GM23248 (cell line): ENCODE results near the gene EID2B. TPM values are rescaled to one million over a fixed set of nuclear protein-coding genes. Genes with fewer than 3 reads are reported as not detected.

Source experiments
- DNase-seq: peaks from one replicate; pipeline ENCODE4 v3.0.0-alpha.2; 2015
- H2AFZ ChIP-seq: fragments of 200-600 bp; sonication (generic); 2 replicates; pipeline ENCODE4 v1.6.1; 2016; ENCODE audit warnings: antibody characterized with exemption
- H3F3A ChIP-seq: fragments of 200-600 bp; sonication (generic); 2 replicates; pipeline ENCODE4 v1.6.1; 2016; ENCODE audit warnings: mild to moderate bottlenecking, antibody characterized with exemption, mixed run types; ENCODE audit not compliant: insufficient read depth
- H3K27ac ChIP-seq: fragments of 200-600 bp; sonication (generic); 2 replicates; pipeline ENCODE4 v1.5.1; 2016; ENCODE audit warnings: mild to moderate bottlenecking
- H3K27me3 ChIP-seq: fragments of 200-600 bp; sonication (generic); replicated peaks from 2 replicates; pipeline ENCODE4 v1.6.1; 2016; ENCODE audit warnings: mild to moderate bottlenecking; ENCODE audit not compliant: insufficient read depth
- H3K36me3 ChIP-seq: fragments of 200-600 bp; sonication (generic); 2 replicates; pipeline ENCODE4 v1.6.1; 2016; ENCODE audit warnings: low read depth, mild to moderate bottlenecking
- H3K4me1 ChIP-seq: fragments of 200-600 bp; sonication (generic); 2 replicates; pipeline ENCODE4 v1.6.1; 2016; ENCODE audit warnings: mild to moderate bottlenecking; ENCODE audit not compliant: insufficient read depth
- H3K4me2 ChIP-seq: fragments of 200-600 bp; sonication (generic); one replicate; pipeline ENCODE4 v1.6.1; 2016; ENCODE audit warnings: mild to moderate bottlenecking; ENCODE audit not compliant: unreplicated experiment
- H3K4me3 ChIP-seq: fragments of 200-600 bp; sonication (generic); 2 replicates; pipeline ENCODE4 v1.5.1; 2016; ENCODE audit warnings: mild to moderate bottlenecking
- H3K79me2 ChIP-seq: fragments of 200-600 bp; sonication (generic); 2 replicates; pipeline ENCODE4 v1.6.1; 2016; ENCODE audit warnings: mild to moderate bottlenecking; ENCODE audit not compliant: insufficient read depth
- H3K9ac ChIP-seq: fragments of 200-600 bp; sonication (generic); 2 replicates; pipeline ENCODE4 v1.6.1; 2016; ENCODE audit warnings: mild to moderate bottlenecking
- H3K9me2 ChIP-seq: fragments of 200-600 bp; sonication (generic); 2 replicates; pipeline ENCODE4 v1.6.1; 2016; ENCODE audit warnings: mixed run types, mild to moderate bottlenecking, moderate library complexity; ENCODE audit not compliant: insufficient read depth
- H3K9me3 ChIP-seq: fragments of 200-600 bp; sonication (generic); one replicate; pipeline ENCODE4 v1.6.1; 2017; ENCODE audit warnings: low read depth
- H4K20me1 ChIP-seq: fragments of 200-600 bp; sonication (generic); 2 replicates; pipeline ENCODE4 v1.6.0; 2016; ENCODE audit not compliant: insufficient read depth
- EZH2 ChIP-seq: fragments of 200-600 bp; sonication (generic); IDR thresholded peaks from 2 replicates; pipeline ENCODE4 v1.6.1; 2018; ENCODE audit warnings: antibody characterized with exemption, mild to moderate bottlenecking; ENCODE audit not compliant: insufficient read depth, poor library complexity, severe bottlenecking
- EZH2phosphoT487 ChIP-seq: fragments of 200-600 bp; sonication (generic); IDR thresholded peaks from 2 replicates; pipeline ENCODE4 v1.6.1; 2018; ENCODE audit warnings: antibody characterized with exemption, moderate library complexity, mild to moderate bottlenecking, low read depth; ENCODE audit not compliant: insufficient read depth
- WGBS, 2 experiments: methylation state at CpG; one replicate each; pipeline ENCODE4 v1.1.6; 2015 to 2017; ENCODE audit warnings: low lambda C conversion rate in 2 of 2, low coverage in 1 of 2; ENCODE audit errors: missing lambda C conversion rate in 2 of 2; 5-methylcytosine and 5-hydroxymethylcytosine counted together
- in situ Hi-C: fragments of 300-500 bp; cut with MboI; formaldehyde crosslinking; loops from 2 replicates; pipeline ENCODE4 v1.15.0; 2020
- polyA plus RNA-seq: library from polyadenylated mRNA; unstranded; fragments of >200 nt; fragmentation: Nextera tagmentation; extraction: Ambion mirVana; gene quantifications from 2 replicates; pipeline ENCODE4 v1.2.1, GENCODE V29; 2016
- total RNA-seq: library from RNA; depleted of rRNA; stranded (reverse); fragments of >200 nt; shearing (Covaris generic); gene quantifications from 2 replicates; pipeline ENCODE4 v1.2.3, GENCODE V29; 2014

Gene EID2B
- total and polyA plus RNA-seq, 2 experiments from 2014 or later = 3.2 to 3.4 TPM

DNA sequence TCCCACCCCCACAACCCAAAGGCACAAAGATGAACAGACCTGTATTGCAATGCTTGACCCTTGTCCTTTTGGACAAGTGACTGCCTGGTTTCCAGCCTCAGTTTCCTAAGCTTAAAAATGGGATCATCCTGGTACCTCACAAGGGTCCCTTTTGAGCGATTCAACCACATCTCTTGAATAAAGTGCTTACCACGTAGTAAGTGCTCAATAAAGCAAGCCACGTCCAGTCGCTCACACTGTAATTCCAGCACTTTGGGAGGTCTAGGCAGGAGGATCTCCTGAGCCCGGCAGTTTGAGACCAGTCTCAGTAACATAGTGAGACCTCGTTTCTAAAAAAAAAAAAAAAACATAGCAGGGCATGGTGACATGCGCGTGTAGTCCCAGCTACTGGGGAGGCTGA lies 32.7 kb downstream of the EID2B start:
- Histone ChIP-seq H4K20me1 (no peaks in the 10 kb centered on the region), H2AFZ (no peak overlapping the region), H3K4me1 (0 out of 2 replicates have a peak, but pooled peaks cover 5% of the 10 kb centered on the region), H3K9me2 (no peaks in the 10 kb centered on the region), H3K27me3 (peaks cover 45% of the 10 kb centered on the region), H3K4me2 (no peak overlapping the region), H3K36me3 (no peaks in the 10 kb centered on the region), H3F3A (no peaks in the 10 kb centered on the region), H3K4me3 (no peak overlapping the region), H3K27ac (no peak overlapping the region), H3K9ac (no peak overlapping the region), H3K9me3 (no peaks in the 10 kb centered on the region), H3K79me2 (no peaks in the 10 kb centered on the region)
- DNase-seq = no peak
- 55 to 63% methylated on average over 8 of the region's 8 CpGs for WGBS, 2 experiments
- no peak for TF ChIP-seq EZH2phosphoT487
- no peak for TF ChIP-seq EZH2
- in situ Hi-C loops = no loop called here

DNA sequence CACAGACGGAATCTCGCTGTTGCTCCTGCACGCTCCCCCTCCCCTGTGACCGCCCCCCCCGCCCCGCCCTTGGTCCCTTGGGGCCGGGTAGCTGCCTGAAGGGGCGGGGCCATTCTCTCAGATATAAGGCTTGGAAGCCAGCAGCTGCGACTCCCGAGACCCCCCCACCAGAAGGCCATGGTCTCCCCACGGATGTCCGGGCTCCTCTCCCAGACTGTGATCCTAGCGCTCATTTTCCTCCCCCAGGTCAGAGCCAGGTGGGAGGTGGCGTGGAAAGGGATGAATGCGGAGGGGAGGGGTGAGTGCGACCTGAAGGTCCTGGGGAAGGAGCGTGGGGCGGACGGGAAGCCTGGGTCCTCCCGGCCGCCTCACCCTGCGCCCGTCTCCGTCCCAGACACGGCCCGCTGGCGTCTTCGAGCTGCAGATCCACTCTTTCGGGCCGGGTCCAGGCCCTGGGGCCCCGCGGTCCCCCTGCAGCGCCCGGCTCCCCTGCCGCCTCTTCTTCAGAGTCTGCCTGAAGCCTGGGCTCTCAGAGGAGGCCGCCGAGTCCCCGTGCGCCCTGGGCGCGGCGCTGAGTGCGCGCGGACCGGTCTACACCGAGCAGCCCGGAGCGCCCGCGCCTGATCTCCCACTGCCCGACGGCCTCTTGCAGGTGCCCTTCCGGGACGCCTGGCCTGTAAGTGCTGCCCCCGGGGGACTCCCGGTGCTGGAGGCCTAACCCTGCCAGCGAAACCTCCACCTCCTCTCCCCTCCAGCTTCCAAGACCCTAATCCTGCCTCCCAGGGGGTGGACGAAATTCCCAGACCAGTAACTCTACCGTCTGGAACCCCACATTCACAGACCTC lies 33.6 kb downstream of the EID2B start, which contains the start of gene DLL3:
Gene DLL3, plus strand, starts transcription at position 150 of the 845 bp plus-strand sequence. Its CDS starts 28 bp downstream, at position 178.
- TF ChIP-seq EZH2phosphoT487 (no peak), EZH2 (no peak)
- Histone ChIP-seq H4K20me1 (no peaks in the 10 kb centered on the region), H3F3A (no peaks in the 10 kb centered on the region), H3K79me2 (no peaks in the 10 kb centered on the region), H3K4me2 (peak within 1 kb of the TSS; percentile 30), H3K9me3 (no peaks in the 10 kb centered on the region), H2AFZ (peak within 1 kb of the TSS; percentile 42), H3K9me2 (no peaks in the 10 kb centered on the region), H3K4me3 (peak within 1 kb of the TSS; percentile 18; the same call in 1 of the 2 replicates), H3K9ac (no peak within 1 kb of the TSS), H3K36me3 (no peaks in the 10 kb centered on the region), H3K27ac (no peak within 1 kb of the TSS), H3K4me1 (0 out of 2 replicates have a peak, but pooled peaks cover 5% of the 10 kb centered on the region), H3K27me3 (peaks cover 45% of the 10 kb centered on the region)
- peak; percentile 33 for DNase-seq
- in situ Hi-C loops = no loop called here
- 2% methylated on average over 40 to 55 of the region's 60 CpGs for WGBS, 2 experiments

DNA sequence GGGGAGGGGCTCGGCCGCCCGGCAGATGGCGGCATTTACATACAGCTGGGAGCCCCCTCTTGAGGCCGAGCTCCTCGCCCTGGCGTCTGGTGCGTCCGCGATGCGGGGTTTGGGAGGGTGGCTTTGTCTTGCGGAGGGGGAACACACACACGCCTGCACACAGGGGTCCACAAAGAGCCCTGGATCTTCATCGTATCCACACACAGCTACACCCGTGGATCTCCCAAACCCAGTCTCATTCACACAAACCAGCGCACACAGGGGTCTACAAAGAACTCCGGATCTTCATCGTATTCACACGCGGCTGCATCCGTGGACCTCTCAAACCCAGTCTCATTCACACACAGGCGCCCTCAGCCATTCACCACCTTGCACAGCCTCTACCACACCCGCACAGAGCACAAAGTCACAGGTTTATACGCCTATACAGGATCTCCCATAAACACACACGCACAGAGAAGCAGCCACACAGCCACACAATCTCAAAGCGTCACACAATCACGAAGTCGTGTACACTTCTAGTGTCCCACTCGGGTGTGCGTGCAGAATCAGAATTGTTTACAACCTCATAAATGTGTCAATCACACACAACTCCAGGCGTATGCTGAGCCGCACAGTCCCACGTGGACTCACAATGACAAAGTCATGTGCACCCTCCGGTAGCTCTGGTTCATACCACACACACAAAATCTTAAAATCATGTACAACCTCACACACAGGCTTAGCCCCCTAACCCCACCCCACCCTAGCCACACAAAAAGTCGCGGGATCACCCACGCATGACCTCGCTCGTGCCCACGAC lies 34.5 kb downstream of the EID2B start:
- Histone ChIP-seq H2AFZ (peak overlapping the region; percentile 42), H3K36me3 (no peaks in the 10 kb centered on the region), H3K4me3 (peak overlapping the region; percentile 18; the same call in 1 of the 2 replicates), H3K79me2 (no peaks in the 10 kb centered on the region), H3K27ac (no peak overlapping the region), H3K4me1 (0 out of 2 replicates have a peak, but pooled peaks cover 5% of the 10 kb centered on the region), H3K4me2 (peak overlapping the region; percentile 30), H3K27me3 (peaks cover 45% of the 10 kb centered on the region), H3K9me2 (no peaks in the 10 kb centered on the region), H4K20me1 (no peaks in the 10 kb centered on the region), H3K9me3 (no peaks in the 10 kb centered on the region), H3F3A (no peaks in the 10 kb centered on the region), H3K9ac (no peak overlapping the region)
- DNase-seq = peak; percentile 57
- in situ Hi-C loops = no loop called here
- peak; percentile 47 for TF ChIP-seq EZH2
- no peak for TF ChIP-seq EZH2phosphoT487
- 1 to 4% methylated on average over 36 to 40 of the region's 40 CpGs for WGBS, 2 experiments

DNA sequence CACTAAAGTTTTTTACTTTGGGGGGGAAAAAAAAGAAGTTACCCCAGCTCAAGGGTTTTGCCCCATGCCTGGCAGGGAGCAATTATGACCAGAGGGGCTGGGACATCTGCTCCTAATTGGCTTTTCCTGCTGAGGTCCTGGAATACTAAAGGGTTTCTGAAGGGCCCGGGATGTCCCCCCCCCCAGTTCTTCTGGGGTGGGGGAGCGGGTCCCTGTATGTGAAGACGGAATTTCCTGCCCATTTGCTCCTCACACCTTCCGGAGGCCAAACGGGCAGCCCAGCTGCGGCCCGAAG lies 35.0 kb downstream of the EID2B start:
- no peak for DNase-seq
- H3K4me3 ChIP-seq = peak overlapping the region; percentile 18; the same call in 1 of the 2 replicates

More for the DNA sequence above, 35.0 kb downstream of the EID2B start:
- Histone ChIP-seq H3F3A (no peaks in the 10 kb centered on the region), H3K9me2 (no peaks in the 10 kb centered on the region), H3K36me3 (no peaks in the 10 kb centered on the region), H3K27ac (no peak overlapping the region), H3K9me3 (no peaks in the 10 kb centered on the region), H4K20me1 (no peaks in the 10 kb centered on the region), H2AFZ (peak overlapping the region; percentile 42; the same call in 1 of the 2 replicates), H3K27me3 (peaks cover 45% of the 10 kb centered on the region), H3K79me2 (no peaks in the 10 kb centered on the region), H3K9ac (no peak overlapping the region), H3K4me2 (peak overlapping the region; percentile 30), H3K4me1 (0 out of 2 replicates have a peak, but pooled peaks cover 5% of the 10 kb centered on the region)
- WGBS, 2 experiments = 2 to 5% methylated on average over 6 to 7 of the region's 7 CpGs
- in situ Hi-C loops = no loop called here
- TF ChIP-seq EZH2phosphoT487 = no peak
- TF ChIP-seq EZH2 = no peak
